Measurements from ENCODE around the gene CARD6.

DNA sequence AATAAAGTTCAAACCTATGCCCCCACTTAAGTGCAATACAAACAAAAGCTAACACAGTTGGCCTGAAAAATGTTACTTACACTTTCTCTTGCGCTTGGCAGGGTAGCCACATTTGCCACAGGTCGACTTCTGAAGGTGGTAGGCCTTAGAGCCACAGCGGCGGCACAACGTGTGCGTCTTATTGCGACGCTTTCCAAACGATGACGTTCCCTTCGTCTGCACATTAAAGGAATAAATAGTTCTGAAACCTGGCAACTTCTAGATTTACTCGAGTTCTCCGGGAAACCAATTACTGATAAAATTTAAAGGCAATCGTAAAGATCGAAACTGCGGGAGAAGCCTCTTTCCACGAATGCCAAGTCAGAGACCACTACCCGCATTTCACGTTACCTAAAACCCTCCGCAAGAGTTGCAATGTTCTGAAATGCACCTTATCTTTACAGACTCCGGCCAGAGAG lies 6.7 kb upstream of the CARD6 start:
- TF ChIP-seq, protein P1, sequence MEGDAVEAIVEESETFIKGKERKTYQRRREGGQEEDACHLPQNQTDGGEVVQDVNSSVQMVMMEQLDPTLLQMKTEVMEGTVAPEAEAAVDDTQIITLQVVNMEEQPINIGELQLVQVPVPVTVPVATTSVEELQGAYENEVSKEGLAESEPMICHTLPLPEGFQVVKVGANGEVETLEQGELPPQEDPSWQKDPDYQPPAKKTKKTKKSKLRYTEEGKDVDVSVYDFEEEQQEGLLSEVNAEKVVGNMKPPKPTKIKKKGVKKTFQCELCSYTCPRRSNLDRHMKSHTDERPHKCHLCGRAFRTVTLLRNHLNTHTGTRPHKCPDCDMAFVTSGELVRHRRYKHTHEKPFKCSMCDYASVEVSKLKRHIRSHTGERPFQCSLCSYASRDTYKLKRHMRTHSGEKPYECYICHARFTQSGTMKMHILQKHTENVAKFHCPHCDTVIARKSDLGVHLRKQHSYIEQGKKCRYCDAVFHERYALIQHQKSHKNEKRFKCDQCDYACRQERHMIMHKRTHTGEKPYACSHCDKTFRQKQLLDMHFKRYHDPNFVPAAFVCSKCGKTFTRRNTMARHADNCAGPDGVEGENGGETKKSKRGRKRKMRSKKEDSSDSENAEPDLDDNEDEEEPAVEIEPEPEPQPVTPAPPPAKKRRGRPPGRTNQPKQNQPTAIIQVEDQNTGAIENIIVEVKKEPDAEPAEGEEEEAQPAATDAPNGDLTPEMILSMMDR (IDR thresholded peaks at IDR 0.05), result no peak
- no peak for TF ChIP-seq RCOR1 (IDR thresholded peaks at IDR 0.05; ENCODE audit: low read depth, low read length)
- TF ChIP-seq RFX5 (IDR thresholded peaks at IDR 0.05), result no peak
- TF ChIP-seq POLR2A (IDR thresholded peaks at IDR 0.05; ENCODE audit: low read length), result no peak
- no peak for TF ChIP-seq JUN (IDR thresholded peaks at IDR 0.05)

Data from A549 (cell line).